ENCODE results near the gene MYLK3. TPM values are rescaled to one million over a fixed set of nuclear protein-coding genes. Genes with fewer than 3 reads are reported as not detected.

MYLK3 gene
- 0.30 TPM for polyA plus RNA-seq (2013, experiment 1 of 2)
- 0.19 TPM for polyA plus RNA-seq (2013, experiment 2 of 2)

DNA sequence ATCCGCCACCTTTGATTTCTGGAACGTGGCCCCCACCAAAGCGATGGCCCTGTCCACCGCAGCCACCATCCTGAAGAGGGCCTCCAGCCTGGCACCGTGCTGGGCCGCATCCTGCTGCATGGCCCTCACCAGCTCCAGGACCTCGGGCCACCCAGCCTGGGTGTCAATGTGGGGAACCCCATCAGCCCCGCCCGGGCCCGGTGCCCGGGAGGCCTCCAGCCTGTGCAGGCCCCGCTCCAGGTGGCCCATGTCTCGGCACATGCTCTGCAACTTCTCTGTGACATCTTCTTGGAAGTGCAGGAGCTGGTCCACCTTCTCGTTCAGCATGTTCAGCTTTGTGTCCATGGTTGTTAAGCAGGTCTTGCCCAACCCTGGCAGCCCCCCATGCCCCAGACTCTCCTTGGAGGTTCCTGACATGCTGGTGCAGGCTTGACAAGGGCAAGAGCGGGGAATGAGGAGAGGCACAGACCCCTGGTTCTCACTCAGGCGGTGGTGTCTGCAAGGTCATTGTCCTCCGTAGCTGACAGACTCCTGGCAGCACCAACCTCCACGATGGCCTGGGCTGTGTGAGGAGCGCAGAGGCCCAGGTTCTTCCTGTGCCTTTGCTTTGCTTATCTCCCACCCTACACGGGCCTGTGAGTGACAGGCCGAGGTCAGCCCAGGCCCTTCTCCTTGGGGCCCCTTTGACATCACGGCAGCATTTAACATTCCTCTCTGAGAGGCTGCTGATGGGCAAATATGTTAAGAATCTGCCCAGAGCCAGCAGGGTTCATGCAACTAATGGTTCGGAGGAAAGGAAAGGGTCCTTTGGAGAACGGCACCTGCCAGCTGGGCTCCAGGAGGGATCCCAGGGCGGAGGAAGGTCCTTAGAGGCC lies at the start of gene MYLK3:
Gene MYLK3, minus strand, starts transcription at position 568 of the 875 bp plus-strand sequence. Its CDS starts 151 bp downstream, at position 417.
- H3K9me3 ChIP-seq (ENCODE audit: insufficient read depth, low read depth, low read length): no peaks in the 10 kb centered on the region
- H3K4me1 ChIP-seq (ENCODE audit: insufficient read depth, low read length): peaks cover 25% of the 10 kb centered on the region
- H3K27ac ChIP-seq (ENCODE audit: low read depth, low read length): peak within 1 kb of the TSS; percentile 83
- WGBS: 81% methylated on average over 25 of the region's 25 CpGs
- H3K9ac ChIP-seq (ENCODE audit: low read depth, low read length): no peak within 1 kb of the TSS
- H3K36me3 ChIP-seq (ENCODE audit: insufficient read depth, low read length): no peaks in the 10 kb centered on the region
- H3K4me3 ChIP-seq (ENCODE audit: low read length): no peak within 1 kb of the TSS
- H3K27me3 ChIP-seq (ENCODE audit: insufficient read depth, low read length): no peaks in the 10 kb centered on the region

DNA sequence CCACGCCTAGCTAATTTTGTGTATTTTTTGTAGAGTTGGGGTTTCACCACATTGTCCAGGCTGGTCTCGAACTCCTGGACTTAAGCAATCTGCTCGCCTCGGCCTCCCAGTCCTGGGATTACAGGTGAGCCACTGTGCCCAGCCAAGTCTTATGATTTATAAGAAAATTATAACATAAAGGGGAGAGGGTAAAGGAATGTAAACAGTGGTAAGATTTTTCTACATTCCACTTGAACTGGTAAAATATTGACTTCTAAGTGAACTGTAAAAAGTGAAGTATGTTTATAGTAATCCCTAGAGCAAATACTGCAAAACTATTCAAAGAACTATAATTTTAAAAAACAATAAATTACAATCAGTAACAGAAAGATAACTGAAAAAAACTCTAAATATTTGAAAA lies 49.4 kb upstream of the MYLK3 start:
- peaks cover 22% of the 10 kb centered on the region; the same call in 1 of the 2 replicates for H3K9me3 ChIP-seq (ENCODE audit: insufficient read depth, low read depth, low read length)

DNA sequence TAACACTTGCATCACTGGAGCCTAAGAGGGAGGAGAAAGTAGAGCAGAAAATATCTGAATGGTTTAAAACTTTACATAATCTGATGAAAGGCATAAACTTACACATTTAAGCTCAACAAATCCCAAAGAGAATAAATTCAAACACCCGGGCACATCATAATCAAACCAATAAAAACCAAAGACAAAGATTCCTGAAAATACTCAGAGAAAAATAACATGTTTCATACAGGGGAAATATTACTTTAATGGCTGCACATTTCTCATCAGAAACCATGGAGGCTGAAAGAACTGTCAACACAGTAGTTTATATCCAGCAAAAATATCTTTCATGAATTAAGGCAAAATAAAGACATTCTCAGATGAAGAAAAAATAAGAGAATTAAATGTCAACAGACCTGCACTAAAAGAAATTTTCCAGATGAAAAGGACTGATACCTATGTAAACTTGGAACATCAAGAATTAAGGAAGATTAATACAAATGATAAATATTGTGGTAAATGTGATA lies 48.7 kb upstream of the MYLK3 start:
- Histone ChIP-seq H3K27ac (ENCODE audit: low read depth, low read length) (no peak overlapping the region), H3K36me3 (ENCODE audit: insufficient read depth, low read length) (no peaks in the 10 kb centered on the region), H3K27me3 (ENCODE audit: insufficient read depth, low read length) (no peaks in the 10 kb centered on the region), H3K9ac (ENCODE audit: low read depth, low read length) (no peak overlapping the region), H3K4me3 (ENCODE audit: low read length) (no peak overlapping the region), H3K9me3 (ENCODE audit: insufficient read depth, low read depth, low read length) (peaks cover 22% of the 10 kb centered on the region; the same call in 1 of the 2 replicates), H3K4me1 (ENCODE audit: insufficient read depth, low read length) (no peaks in the 10 kb centered on the region)
- WGBS: 100% methylated on average over 1 of the region's 1 CpG

More for the DNA sequence above, 49.4 kb upstream of the MYLK3 start:
- no peak overlapping the region for H3K4me3 ChIP-seq (ENCODE audit: low read length)
- no peaks in the 10 kb centered on the region for H3K27me3 ChIP-seq (ENCODE audit: insufficient read depth, low read length)
- H3K27ac ChIP-seq (ENCODE audit: low read depth, low read length): no peak overlapping the region
- H3K36me3 ChIP-seq (ENCODE audit: insufficient read depth, low read length): peaks cover 4% of the 10 kb centered on the region; the same call in 1 of the 2 replicates
- H3K9ac ChIP-seq (ENCODE audit: low read depth, low read length): no peak overlapping the region
- H3K4me1 ChIP-seq (ENCODE audit: insufficient read depth, low read length): no peaks in the 10 kb centered on the region
- WGBS: 92% methylated on average over 4 of the region's 4 CpGs

DNA sequence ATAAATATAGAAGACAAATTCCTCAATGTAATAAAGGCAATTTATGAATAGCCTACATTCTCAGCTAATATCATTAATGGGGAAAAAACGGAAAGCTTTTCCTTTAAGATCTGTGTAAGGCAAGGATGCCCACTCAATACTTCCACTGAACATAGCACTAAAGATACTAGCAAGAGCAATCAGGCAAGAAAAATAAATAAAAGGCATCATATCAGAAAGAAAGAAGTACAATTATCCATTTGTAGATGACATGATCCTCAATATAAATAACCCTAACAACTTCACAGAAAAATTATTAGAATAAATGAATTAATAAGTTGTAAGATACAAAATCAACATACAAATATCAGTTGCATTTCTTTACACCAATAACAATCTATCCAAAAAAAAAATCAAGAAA lies 45.7 kb upstream of the MYLK3 start:
- Histone ChIP-seq H3K9ac (ENCODE audit: low read depth, low read length) (no peak overlapping the region), H3K27me3 (ENCODE audit: insufficient read depth, low read length) (no peaks in the 10 kb centered on the region), H3K27ac (ENCODE audit: low read depth, low read length) (no peak overlapping the region), H3K4me1 (ENCODE audit: insufficient read depth, low read length) (peaks cover 16% of the 10 kb centered on the region), H3K36me3 (ENCODE audit: insufficient read depth, low read length) (no peaks in the 10 kb centered on the region), H3K9me3 (ENCODE audit: insufficient read depth, low read depth, low read length) (peaks cover 22% of the 10 kb centered on the region; the same call in 1 of the 2 replicates), H3K4me3 (ENCODE audit: low read length) (no peak overlapping the region)
- WGBS: no CpG with 5 or more reads among the region's 1 CpG

DNA sequence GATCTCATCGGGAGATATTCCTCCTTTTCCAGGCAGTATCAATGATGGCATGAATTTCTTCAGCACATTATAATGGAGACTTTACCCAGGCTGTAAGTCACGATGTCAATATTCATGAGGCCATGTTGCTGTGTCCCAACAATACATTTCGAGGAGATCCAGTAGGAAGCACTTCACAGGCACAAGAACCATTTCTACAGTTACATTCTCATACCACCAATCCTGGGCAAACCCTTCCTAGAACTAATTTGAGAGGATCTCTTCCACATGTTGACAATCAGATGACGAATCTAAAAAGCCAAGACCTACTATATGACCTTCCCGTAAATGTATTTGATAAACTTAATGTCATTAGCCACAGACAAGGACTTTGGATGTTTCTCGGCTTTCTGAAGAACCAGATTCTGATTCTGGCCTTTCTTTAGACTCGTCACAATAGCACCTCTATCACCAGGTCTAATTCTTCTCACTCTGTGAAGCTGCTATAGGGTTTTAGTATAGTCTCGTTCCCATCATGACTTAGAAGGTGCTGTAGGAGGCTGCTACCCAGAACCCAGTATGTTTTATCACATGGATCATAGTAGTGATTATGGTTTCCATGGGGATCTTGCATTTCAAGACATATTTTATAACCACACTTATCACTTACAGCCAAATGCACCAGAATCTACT lies 42.6 kb upstream of the MYLK3 start:
- Histone ChIP-seq H3K27me3 (ENCODE audit: insufficient read depth, low read length) (no peaks in the 10 kb centered on the region), H3K4me3 (ENCODE audit: low read length) (peak overlapping the region; percentile 84)
- WGBS: 90% methylated on average over 8 of the region's 8 CpGs

DNA sequence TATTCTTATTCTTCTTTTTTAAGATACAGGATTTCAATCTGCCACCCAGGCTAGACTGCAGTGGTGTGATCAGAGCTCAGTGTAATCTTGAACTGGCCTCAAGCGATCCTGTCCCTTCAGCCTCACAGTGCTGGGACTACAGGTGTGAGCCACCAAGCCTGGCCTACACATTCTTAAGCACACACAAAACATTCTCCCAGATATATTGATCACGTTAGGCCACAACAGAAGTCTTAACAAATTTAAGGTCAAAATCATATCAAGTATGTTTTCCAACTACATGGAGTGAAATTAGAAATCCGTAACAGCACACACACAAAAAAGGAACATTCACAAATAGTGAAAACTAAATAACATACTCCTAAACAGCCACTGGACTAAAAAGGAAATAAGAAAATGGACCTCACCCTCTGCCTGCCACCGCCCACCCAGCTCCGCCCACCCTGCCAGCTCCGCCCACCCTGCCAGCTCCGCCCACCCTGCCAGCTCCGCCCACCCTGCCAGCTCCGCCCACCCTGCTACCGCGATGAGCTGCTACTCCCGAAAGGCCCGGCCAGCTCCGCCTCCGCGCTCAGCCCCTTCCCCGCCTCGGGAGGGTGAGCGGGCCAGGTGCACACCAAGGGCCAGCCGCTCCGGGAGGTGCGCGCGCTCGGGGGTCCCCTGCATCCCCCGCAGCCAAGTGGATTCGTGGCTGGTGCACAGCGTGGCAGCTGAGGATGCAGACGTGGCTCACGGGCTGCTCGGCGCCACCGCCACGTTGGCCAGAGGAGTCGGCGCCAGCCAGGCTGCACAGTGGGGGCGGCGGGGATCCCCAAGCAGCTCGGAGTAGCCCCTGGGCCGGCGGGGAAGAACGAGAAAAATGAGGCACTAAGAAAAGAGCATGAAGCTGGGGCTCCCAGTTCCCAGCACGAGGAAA lies 41.6 kb upstream of the MYLK3 start:
- 58% methylated on average over 40 of the region's 43 CpGs for WGBS
- Histone ChIP-seq H3K27me3 (ENCODE audit: insufficient read depth, low read length) (no peaks in the 10 kb centered on the region), H3K9ac (ENCODE audit: low read depth, low read length) (peak overlapping the region; percentile 93)

More for the DNA sequence above, 42.6 kb upstream of the MYLK3 start:
- Histone ChIP-seq H3K36me3 (ENCODE audit: insufficient read depth, low read length) (no peaks in the 10 kb centered on the region), H3K27ac (ENCODE audit: low read depth, low read length) (peak overlapping the region; percentile 77), H3K9ac (ENCODE audit: low read depth, low read length) (peak overlapping the region; percentile 93), H3K4me1 (ENCODE audit: insufficient read depth, low read length) (peaks cover 24% of the 10 kb centered on the region), H3K9me3 (ENCODE audit: insufficient read depth, low read depth, low read length) (peaks cover 18% of the 10 kb centered on the region; the same call in 1 of the 2 replicates)

DNA sequence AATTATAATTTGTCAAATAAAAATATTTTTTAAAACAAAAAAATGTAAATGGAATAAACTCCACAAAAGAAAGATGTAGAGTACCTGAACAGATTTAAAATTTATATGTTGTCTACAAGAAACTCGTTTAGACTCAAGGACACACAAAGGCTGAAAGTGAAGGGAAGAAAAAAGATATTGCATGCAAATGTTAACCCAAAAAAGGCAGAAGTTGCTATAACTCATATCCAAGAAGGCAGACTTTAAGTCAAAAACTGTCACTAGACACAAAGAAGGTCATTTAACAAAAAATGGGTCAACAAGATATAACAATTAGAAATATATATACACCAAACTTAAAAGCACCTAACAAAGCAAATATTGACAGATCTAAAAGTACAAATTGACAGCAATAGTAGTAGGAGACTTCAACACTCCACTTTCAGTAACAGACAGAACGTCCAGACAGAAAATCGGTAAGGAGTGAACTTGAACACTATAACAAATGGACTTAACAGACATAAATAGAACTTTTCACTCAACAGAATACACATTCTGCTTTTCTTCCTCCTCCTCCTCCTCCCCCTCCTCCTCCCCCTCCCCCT lies 40.8 kb upstream of the MYLK3 start:
- Histone ChIP-seq H3K4me3 (ENCODE audit: low read length) (peak overlapping the region; percentile 14; the same call in 1 of the 2 replicates), H3K36me3 (ENCODE audit: insufficient read depth, low read length) (no peaks in the 10 kb centered on the region), H3K9ac (ENCODE audit: low read depth, low read length) (no peak overlapping the region), H3K4me1 (ENCODE audit: insufficient read depth, low read length) (peaks cover 34% of the 10 kb centered on the region), H3K27me3 (ENCODE audit: insufficient read depth, low read length) (no peaks in the 10 kb centered on the region), H3K9me3 (ENCODE audit: insufficient read depth, low read depth, low read length) (peaks cover 7% of the 10 kb centered on the region; the same call in 1 of the 2 replicates), H3K27ac (ENCODE audit: low read depth, low read length) (peak overlapping the region; percentile 6; the same call in 1 of the 2 replicates)
- WGBS: 60% methylated on average over 3 of the region's 3 CpGs

More for the DNA sequence above, 41.6 kb upstream of the MYLK3 start:
- Histone ChIP-seq H3K27ac (ENCODE audit: low read depth, low read length) (peak overlapping the region; percentile 77), H3K4me1 (ENCODE audit: insufficient read depth, low read length) (peaks cover 33% of the 10 kb centered on the region), H3K9me3 (ENCODE audit: insufficient read depth, low read depth, low read length) (peaks cover 11% of the 10 kb centered on the region; the same call in 1 of the 2 replicates), H3K4me3 (ENCODE audit: low read length) (peak overlapping the region; percentile 84), H3K36me3 (ENCODE audit: insufficient read depth, low read length) (no peaks in the 10 kb centered on the region)

DNA sequence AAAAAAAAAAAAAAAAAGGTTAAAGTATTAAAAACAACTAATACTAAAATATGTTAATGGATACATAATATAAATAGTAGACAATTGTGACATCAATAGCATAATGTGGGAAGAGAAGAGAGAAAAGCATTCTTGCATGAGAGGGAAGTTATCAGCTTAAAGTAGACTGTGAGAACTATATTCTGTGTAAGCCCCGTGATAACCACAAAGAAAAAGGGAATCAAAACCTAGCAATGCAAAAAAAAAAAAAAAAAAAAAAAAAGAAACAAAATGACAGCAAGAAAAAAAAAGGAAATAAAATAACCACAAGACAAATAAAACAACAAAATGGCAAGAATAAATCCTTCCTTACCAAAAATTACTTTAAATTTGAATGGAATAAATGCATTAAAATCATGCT lies 39.8 kb upstream of the MYLK3 start:
- Histone ChIP-seq H3K9me3 (ENCODE audit: insufficient read depth, low read depth, low read length) (no peaks in the 10 kb centered on the region), H3K36me3 (ENCODE audit: insufficient read depth, low read length) (no peaks in the 10 kb centered on the region), H3K4me1 (ENCODE audit: insufficient read depth, low read length) (peaks cover 34% of the 10 kb centered on the region), H3K4me3 (ENCODE audit: low read length) (no peak overlapping the region), H3K27me3 (ENCODE audit: insufficient read depth, low read length) (no peaks in the 10 kb centered on the region), H3K9ac (ENCODE audit: low read depth, low read length) (no peak overlapping the region), H3K27ac (ENCODE audit: low read depth, low read length) (no peak overlapping the region)
- no CpG with 5 or more reads among the region's 1 CpG for WGBS

DNA sequence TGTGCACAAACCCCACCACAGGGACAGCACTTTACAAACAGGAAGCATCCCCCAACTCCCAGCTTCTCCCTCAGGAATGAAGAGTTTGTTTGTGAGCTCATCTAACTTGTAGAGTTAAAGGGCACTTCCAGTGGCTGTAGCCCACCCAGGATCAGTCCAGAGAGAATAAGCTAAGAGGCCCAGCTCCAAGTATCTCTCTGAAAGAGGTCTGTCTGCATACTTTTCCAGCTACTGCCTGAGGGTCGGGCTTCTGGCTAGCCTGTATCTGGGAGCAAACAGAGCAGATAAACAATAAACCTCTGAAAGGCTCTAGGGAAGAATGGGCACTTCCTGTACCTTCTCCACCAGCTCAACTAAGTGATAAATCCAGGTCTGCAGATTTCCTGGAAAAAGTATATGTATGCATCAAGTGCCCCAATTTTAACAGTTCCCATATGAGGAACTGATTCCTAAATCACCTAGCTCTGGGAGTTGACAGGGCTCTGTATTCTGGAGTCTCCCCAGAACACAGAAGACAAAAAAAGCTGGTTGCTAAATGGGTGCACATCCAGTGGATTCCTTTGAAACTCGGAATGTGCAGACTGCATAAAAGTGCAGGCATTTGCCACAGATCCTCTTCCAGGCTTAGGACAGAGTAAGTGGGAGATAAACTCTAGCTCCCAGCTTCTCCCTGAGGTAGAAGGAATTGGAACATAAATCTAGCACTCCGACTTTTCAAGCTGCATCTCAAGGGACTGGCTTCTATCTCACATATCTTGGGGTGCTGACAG lies 37.1 kb upstream of the MYLK3 start:
- WGBS: 79% methylated on average over 3 of the region's 3 CpGs
- Histone ChIP-seq H3K36me3 (ENCODE audit: insufficient read depth, low read length) (no peaks in the 10 kb centered on the region), H3K4me1 (ENCODE audit: insufficient read depth, low read length) (peaks cover 26% of the 10 kb centered on the region), H3K9ac (ENCODE audit: low read depth, low read length) (no peak overlapping the region), H3K4me3 (ENCODE audit: low read length) (no peak overlapping the region), H3K27me3 (ENCODE audit: insufficient read depth, low read length) (no peaks in the 10 kb centered on the region), H3K27ac (ENCODE audit: low read depth, low read length) (peak overlapping the region; percentile 53), H3K9me3 (ENCODE audit: insufficient read depth, low read depth, low read length) (no peaks in the 10 kb centered on the region)
